Activated gamma-delta T cell treated with Interleukin-2 at 50 U/mL for 16 hours (primary cell): Measurements from ENCODE around the gene TMEM217.
A peak's percentile ranks its signal among the peaks of the same experiment; 100 is the strongest.

ENCODE experiments used
- DNase-seq: peaks from one replicate; pipeline ENCODE4 v3.0.0-alpha.2; 2020

TMEM217 gene

DNA sequence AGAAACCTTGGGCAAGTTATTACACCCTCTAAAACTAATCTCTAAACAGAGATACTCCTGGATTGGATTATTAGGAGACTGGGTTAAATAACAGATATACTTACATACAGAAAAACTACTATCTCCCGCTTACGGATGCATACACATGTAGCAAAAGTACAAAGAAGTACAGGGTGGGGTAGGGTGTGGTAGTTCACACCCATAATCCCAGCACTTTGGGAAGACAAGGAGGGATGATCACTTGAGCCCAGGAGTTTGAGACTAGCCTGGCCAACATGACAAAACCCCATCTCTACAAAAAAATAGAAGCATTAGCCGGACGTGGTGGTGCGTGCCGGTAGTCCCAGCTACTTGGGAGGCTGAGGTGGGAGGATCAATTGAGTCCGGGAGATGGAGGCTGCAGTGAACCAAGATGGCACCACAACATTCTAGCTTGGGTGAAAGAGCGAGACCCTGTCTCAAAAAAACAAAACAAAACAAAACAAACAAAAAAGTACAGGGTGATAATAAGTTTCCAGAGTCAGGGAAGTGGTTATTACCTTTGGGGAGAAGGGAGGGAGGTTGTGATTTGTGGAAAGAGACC, 79.9 kb downstream of the TMEM217 start:
- no peak for DNase-seq

DNA sequence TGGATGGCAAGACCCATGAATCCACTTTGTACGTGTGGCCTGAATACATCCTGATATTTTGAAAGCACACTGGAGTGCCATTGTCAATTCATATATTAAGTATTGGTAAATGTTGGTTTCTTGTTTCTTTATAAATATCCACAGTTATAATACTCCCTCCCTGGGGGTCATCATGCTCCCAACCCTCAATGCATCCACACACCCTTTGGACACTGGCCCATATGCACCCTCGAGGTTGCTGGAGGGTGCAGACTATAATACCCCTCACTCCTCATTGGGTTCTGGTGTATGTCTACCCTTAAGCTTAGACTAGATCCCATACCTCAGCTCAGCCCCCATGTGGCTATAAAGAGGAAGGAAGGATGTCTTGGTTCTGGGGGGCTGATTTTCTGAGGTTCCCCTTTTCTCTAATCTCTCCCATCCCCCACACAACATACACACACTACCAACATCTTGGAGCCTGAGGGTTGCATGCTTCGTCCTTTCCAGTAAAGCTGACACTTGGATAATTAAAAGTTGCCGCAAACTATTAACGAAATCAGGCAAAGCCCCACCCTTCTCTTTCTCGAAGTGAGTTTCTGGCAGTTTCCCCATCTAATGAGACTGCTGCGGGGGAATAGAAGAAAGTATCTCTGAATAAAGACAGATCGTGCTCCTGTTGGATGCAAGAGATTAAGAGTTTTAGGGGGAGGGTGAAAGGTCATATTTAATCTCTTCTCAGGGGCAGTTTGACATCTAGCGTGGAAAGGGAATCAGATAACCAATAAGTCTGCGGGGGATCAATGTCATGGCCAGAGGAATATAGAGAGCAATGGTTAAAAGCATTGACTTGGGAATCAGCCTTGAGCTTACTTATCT, 80.6 kb downstream of the TMEM217 start:
- DNase-seq, result no peak

DNA sequence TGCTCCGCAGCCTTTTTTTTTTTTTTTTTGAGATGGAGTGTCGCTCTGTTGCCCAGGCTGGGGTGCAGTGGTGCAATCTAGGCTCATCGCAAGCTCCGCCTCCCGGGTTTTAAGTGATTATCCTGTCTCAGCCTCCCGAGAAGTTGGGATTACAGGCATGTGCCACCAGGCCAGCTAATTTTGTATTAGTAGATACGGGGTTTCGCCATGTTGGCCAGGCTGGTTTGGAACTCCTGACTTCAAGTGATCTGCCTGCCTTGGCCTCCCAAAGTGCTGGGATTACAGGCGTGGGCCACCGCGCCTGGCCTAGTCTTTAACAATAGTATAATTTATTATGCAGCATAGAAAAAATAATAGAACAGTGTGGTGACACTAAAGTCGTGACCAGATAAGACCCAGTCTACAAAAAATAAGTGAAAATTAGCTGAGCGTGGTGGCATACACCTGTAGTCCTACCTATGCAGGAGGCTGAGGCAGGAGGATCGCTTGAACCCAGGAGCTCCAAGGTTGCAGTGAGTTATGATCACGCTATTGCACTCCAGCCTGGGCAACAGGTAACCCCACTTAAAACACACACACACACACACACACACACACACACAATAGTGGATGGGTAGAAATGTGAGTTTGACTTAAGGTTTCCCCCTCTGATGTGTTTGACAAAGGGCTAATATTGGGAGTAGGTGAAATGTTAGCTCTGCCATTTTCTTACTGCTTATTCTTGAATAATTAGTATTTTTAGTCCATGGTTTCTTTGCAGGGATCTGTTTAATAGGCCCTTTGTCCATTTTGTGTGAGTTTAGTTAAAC, 81.5 kb downstream of the TMEM217 start:
- DNase-seq, result no peak

DNA sequence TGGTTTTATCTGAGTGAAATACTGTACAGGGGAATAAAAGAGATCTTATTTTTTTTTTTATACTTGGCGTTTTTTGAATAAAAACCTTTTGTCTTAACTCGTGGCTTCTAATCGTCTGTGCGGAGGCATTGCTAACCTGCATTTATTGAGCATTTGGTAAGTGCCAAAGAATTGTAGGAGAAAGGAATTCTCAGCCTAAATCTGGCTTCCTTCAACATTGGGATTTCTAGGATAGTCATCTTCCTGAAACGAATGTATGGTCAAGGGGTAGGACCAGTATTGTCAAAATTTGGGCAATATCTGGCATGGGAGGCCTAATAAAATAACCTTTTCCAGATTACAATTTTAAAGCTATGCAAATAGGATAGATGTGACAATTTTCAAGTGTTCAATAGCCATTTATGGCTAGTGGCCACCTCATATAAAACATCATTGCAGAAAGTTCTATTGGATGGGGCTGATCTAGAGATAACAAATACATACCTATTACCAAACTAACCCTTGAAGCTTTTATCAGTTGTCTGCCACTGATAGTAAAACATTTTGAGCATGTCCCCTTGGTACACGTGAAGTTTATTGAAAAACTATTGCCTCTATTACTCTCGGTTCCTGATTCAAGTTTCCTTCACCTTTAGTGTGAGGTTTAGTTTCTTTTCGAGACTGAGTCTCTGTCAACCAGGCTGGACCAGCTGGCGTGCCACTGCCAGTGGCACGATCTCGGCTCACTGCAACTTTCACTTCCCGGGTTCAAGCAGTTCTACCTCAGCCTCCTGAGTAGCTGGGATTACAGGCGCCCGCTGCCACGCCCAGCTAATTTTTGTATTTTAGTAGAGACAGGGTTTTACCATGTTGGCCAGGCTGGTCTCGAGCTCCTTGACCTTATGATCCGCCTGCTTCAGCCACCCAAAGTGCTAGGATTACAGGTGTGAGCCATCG, 82.3 kb downstream of the TMEM217 start:
- DNase-seq, result no peak

DNA sequence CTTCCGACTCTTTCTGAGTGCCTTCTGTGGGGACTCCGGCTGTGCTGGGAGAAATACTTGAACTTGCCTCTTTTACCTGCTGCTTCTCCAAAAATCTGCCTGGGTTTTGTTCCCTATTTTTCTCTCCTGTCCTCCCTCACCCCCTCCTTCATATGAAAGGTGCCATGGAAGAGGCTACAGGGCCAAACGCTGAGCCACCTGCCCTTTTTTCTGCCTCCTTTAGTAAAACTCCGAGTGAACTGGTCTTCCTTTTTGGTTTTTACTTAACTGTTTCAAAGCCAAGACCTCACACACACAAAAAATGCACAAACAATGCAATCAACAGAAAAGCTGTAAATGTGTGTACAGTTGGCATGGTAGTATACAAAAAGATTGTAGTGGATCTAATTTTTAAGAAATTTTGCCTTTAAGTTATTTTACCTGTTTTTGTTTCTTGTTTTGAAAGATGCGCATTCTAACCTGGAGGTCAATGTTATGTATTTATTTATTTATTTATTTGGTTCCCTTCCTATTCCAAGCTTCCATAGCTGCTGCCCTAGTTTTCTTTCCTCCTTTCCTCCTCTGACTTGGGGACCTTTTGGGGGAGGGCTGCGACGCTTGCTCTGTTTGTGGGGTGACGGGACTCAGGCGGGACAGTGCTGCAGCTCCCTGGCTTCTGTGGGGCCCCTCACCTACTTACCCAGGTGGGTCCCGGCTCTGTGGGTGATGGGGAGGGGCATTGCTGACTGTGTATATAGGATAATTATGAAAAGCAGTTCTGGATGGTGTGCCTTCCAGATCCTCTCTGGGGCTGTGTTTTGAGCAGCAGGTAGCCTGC, 83.2 kb downstream of the TMEM217 start:
- no peak for DNase-seq

DNA sequence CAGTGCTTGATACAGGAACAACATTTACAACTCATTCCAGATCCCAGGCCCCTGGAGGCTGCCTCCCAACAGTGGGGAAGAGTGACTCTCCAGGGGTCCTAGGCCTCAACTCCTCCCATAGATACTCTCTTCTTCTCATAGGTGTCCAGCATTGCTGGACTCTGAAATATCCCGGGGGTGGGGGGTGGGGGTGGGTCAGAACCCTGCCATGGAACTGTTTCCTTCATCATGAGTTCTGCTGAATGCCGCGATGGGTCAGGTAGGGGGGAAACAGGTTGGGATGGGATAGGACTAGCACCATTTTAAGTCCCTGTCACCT, 83.8 kb downstream of the TMEM217 start:
- DNase-seq, result no peak

DNA sequence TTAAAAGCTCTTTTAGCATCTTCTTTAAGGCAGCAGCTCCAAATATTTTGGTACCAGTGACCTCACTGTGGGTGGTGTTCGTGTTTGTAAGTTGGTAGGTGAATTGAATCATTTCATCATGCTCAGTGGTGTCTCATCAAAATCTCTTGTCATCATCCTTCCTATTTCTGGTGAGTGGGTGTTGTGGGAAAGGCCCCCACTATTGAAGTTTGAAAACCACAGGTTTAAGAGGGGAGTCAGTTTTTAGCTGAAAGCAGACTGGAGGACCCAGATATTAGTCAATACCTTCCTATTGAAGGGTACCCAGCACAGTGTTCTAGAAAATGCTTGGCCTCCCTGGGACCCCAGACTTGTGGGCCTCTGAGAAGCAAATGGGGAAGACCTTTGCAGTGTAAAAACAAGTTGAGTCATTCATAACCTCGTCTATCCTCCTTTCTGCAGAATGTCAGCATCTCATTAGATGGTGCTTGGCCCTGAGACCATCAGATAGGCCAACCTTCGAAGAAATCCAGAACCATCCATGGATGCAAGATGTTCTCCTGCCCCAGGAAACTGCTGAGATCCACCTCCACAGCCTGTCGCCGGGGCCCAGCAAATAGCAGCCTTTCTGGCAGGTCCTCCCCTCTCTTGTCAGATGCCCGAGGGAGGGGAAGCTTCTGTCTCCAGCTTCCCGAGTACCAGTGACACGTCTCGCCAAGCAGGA, 84.3 kb downstream of the TMEM217 start:
- peak; percentile 37 for DNase-seq

DNA sequence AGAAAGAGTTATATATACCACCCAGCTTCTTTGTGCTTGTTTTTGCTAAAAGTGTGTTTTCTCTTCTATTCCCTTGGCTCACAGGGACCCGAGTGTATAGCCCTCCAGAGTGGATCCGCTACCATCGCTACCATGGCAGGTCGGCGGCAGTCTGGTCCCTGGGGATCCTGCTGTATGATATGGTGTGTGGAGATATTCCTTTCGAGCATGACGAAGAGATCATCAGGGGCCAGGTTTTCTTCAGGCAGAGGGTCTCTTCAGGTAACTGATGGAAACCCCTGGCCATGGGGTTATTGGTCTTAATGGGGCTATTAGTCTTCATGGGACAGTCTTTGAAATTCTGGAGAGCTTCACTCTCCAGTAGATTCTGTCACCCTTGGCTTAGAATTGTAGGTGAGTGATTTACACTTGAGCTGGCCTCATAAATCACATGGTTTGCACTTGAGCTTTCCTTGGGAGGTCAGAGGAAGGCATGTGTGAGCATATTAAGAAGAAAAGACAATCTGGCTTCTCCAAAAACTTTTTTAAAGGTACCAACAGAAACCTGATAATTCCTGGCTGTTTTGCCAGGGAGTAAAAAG, 84.9 kb downstream of the TMEM217 start:
- no peak for DNase-seq

DNA sequence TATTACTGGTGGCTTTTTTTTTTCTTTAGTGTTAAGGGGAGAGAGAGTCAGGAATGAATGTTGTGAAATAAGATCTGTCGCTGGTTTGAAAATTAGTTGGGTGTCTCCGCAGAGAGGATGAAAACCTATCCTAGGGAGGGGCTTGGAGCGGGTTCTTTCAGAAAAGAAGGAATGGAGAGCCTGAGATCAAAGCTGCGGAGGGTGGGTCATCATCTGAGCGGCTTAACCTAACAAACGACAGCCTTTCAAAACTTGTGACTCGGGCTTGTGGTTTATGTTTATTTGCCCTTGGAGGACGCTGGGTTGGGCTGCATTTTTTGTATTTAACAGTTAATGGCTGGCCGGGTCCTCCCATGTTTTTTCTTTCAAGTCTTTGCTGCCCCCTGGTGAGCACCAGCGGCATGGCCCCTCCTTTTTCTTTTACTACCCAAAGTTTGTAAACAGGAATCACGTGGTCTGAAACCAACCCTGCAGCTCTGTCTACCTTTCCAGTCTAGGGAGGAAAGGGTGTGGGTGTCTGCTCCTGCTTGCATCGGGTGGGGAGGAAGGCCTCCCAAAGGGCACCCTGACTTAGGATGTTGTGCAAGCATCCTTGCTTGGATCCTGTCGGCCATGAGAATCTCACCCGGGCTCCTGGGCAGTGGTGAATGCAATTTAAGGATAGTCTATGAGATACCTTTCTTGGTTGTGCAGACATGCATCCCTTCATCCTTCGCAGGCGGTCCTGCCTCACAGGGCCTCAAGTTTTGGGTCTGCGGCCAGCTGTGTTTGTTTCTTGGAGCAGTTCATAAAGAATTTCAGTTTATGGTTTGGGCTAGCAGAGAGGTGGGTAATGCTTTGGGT, 85.8 kb downstream of the TMEM217 start:
- peak; percentile 93 for DNase-seq

DNA sequence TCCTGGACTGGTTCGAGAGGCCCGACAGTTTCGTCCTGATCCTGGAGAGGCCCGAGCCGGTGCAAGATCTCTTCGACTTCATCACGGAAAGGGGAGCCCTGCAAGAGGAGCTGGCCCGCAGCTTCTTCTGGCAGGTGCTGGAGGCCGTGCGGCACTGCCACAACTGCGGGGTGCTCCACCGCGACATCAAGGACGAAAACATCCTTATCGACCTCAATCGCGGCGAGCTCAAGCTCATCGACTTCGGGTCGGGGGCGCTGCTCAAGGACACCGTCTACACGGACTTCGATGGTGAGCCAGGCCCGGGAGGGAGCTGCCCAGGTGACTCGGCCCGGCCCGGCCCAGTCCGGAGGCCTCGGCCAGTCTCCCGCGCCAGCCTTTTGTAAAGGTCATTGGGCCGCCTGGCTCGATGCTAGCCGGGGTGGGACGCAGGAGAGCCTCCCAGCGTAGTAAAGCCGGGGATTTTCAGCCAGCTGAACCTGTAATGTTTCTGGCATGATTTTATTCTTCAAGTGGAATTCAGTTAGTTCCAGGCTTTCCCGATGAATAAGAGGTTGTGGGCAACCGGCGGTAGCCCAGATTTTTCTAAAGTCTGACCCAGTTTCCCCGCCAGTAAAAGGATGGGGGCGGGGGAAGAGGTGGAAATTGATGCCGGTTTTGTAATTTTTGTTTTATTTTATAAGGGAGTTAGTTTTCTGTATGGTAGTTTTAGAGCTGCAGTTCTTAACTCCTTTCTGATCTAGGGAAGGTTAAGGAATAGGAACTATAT, 86.6 kb downstream of the TMEM217 start:
- DNase-seq, result no peak

DNA sequence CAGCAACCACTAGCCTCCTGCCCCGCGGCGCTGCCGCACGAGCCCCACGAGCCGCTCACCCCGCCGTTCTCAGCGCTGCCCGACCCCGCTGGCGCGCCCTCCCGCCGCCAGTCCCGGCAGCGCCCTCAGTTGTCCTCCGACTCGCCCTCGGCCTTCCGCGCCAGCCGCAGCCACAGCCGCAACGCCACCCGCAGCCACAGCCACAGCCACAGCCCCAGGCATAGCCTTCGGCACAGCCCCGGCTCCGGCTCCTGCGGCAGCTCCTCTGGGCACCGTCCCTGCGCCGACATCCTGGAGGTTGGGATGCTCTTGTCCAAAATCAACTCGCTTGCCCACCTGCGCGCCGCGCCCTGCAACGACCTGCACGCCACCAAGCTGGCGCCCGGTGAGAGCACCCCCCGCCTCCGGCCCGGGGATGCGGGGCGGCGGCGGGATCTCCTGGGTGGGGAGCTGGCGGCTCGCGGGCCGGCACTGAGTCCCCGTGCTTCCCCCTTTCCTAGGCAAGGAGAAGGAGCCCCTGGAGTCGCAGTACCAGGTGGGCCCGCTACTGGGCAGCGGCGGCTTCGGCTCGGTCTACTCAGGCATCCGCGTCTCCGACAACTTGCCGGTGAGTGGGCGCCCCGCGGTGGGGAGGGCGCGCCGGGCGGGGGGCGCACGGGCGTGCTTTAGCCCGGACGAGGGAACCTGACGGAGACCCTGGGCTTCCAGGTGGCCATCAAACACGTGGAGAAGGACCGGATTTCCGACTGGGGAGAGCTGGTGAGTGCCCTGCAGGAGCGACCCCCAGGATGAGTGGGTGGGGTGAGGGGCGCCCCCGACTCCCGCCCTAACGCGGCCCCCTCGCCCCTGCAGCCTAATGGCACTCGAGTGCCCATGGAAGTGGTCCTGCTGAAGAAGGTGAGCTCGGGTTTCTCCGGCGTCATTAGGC, 87.4 kb downstream of the TMEM217 start:
- no peak for DNase-seq

DNA sequence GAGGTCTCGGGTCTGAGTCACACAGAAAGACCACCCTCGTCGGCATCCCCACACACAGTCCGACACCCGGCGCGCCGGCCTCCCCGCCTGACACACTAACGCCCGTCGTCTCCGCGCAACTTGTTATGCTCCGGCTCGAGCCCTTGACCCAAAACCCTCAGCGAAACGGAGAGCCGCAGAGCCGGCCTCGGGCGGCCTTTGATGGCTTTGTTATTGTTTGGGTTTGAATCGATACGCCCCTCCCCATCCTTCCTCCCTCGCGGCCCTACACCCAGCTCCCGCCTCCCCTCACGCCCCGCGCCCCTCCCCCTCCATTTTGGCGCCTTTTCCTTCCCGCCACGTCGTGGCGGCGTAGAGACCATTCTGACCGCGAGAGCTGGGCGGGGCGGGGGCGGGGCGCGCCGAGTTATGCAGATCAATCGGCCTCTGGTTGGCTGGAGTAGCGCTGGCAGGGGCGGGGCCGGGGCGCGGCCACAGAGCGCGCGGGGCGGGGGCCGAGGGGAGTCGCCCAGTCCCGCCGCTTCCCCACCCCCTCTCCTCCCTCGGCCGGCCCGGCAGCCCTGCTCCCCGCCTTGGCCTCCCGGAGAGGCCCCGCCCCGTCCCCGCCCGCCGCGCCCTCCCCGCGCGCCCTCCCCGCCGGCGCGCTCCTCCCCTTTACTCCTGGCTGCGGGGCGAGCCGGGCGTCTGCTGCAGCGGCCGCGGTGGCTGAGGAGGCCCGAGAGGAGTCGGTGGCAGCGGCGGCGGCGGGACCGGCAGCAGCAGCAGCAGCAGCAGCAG, 88.3 kb downstream of the TMEM217 start, which contains the start of gene PIM1:
PIM1 (plus strand) TSS at position 657 of the 777 bp plus-strand sequence. CDS start 424 bp downstream, outside the sequence.
- DNase-seq, result peak; percentile 99

DNA sequence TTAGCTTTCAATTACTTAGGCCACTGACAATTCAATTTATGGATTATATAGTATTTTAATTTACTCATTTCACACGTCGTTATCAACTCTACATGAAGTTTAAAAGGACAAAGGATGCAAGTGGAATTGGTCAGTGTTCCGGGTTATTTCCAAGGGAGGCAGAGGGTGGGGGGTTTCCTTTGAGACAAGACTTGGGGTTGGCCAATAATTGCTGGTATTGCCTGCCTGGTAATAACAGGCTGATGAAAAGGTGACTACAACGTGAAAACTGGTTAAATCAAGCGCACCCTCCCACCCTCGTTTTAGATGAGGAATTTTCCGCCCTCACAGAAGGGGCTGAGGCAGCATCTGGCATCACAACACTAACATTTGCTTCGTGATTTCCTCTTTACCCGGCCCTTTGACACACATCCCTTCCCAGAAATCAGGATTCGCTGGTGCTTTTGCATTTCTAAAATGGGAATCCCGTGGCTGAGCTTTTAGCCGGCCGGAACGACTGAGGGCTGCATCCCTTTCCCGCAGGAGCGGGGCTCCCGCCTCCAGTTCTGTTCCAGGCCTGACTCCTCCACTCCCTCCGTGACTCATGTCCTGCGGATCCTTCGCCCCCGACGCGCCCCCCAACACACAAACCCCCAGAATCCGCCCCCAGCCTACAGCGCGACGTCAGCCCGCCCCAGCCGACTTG, 89.0 kb downstream of the TMEM217 start:
- DNase-seq, result no peak

DNA sequence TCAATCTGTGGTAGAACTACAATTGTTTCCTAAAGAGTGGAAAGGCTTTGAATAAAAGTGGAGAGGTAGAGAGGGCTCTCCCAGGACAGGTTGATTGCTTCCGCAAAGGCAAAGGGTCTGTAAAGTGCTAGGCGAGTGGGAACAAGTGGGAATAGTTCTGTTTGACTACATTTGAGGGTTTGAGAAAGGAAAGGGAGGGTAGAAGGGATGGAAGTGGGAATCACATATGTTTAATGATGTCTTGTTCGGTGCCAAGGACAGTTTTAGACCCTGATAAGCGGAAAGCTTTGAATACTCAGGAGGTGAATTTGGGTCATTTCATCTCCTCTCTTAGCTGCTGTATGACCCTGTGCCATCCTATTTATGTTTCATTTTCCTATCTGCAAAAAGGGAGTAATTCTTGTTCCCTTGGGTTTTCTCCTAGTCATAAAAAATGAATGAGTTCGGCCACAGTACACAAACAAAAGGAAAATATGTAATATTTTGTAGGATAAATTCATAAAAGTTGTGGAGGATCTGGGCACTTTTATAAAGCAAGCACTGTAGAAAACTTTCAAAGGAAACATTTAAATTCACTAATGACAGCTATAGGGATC, 89.7 kb downstream of the TMEM217 start:
- DNase-seq, result no peak

DNA sequence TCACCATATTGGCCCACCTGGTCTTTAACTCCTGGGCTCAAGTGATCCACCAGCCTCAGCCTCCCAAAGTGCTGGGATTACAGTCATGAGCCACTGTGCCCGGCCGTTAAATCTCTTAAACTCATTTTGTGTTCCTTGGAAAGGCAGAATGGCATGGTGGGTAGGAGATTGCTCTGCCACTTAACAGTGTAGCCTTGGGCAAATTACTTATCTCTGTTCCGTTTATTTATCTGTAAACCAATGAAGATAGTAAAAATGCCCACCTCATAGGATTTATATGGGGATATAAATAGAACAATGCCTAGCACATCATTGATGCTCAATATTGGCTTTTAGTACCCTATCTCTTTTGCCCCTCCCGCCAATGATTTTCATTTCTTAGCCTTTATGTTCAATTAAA, 95.2 kb downstream of the TMEM217 start:
- no peak for DNase-seq
